ENCODE results near the gene RALB. TPM values are rescaled to one million over a fixed set of nuclear protein-coding genes. Genes with fewer than 3 reads are reported as not detected.

RALB gene
- total RNA-seq, 3 donors from 2014 or later: 36.1 to 59.8 (median 38.5) TPM

DNA sequence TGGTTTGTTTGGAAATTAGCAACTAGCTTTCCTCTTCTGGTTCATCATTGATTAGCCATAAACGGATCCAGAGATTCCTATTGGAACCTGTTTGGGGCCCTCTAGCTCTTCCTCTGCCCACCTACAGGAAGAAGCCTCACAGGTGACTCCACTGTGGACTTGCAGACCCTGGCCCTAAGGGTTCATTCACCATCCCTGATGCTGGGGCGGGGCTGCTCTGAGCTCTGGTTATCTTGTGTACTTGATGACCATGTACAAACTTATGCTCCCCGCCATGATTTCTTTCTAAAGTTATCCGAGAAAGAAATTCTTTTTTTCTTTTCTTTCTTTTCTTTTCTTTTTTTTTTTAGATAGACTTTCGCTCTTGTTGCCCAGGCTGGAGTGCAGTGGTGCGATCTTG is 59.4 kb downstream of the RALB start:
- Histone ChIP-seq H3K4me1 (peaks cover 0 to 5% of the 10 kb centered on the region in 2 donors), H3K27ac (no peak overlapping the region), H3K9me3 (no peaks in the 10 kb centered on the region), H3K36me3 (no peaks in the 10 kb centered on the region), H3K4me3 (no peak overlapping the region), H3K27me3 (no peaks in the 10 kb centered on the region)
- intact Hi-C loops (cut with DNase I; ENCODE audit: low total_unique reads): no loop called here
- TF ChIP-seq, protein P1, sequence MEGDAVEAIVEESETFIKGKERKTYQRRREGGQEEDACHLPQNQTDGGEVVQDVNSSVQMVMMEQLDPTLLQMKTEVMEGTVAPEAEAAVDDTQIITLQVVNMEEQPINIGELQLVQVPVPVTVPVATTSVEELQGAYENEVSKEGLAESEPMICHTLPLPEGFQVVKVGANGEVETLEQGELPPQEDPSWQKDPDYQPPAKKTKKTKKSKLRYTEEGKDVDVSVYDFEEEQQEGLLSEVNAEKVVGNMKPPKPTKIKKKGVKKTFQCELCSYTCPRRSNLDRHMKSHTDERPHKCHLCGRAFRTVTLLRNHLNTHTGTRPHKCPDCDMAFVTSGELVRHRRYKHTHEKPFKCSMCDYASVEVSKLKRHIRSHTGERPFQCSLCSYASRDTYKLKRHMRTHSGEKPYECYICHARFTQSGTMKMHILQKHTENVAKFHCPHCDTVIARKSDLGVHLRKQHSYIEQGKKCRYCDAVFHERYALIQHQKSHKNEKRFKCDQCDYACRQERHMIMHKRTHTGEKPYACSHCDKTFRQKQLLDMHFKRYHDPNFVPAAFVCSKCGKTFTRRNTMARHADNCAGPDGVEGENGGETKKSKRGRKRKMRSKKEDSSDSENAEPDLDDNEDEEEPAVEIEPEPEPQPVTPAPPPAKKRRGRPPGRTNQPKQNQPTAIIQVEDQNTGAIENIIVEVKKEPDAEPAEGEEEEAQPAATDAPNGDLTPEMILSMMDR (IDR thresholded peaks at IDR 0.05): no peak
- TF ChIP-seq POLR2A (IDR thresholded peaks at IDR 0.05) (no peak), POLR2AphosphoS5 (IDR thresholded peaks at IDR 0.05) (no peak)
- DNase-seq (ENCODE audit: low spot score in 2 of 2): no peak

DNA sequence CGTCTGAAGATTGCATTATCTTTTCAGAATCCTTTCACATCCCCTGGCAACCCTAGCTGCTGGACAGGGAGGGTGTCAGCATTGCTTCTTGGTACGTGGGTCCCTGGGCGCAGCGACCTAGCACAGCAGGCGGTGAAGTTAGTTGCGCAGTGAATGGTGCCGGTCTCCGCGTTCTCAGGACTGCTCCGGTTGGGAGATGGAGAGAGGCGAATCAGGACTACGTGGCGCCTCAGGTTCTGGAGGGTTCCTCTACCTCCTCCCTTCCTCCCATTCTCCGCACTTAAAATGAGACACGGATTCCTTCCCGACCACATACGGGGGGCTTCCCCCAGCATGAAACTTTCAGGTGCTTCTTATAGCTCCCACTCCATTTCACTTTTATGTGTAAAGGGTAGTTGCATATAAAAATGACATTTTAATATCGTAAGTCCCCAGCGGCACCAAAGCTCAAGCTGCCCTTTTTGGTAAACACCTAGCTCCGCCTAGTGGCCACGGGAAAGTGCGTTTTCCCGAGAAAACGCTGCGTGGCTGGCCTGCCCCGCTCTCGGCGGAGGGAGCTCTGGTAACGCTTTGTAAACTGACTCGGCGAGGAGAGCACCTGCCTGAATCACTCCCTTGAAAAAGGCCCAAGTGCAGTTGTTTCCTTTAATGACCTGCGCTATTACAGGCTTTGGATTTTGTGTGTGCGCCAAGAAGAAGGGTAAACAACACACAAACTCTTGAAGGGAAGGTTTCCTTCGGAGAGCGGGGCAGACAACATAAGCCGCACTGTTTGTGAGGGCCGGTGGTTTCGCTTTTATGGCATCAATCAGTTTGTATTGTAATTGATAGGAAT is 60.4 kb downstream of the RALB start:
- peaks cover 0 to 5% of the 10 kb centered on the region in 2 donors for H3K4me1 ChIP-seq
- H3K27me3 ChIP-seq: no peaks in the 10 kb centered on the region
- DNase-seq (ENCODE audit: low spot score in 2 of 2): peak; percentile 78 to 84
- intact Hi-C loops (cut with DNase I; ENCODE audit: low total_unique reads): no loop called here
- TF ChIP-seq POLR2AphosphoS5 (IDR thresholded peaks at IDR 0.05) (peak in 1 of 3 donors; percentile 65), POLR2A (IDR thresholded peaks at IDR 0.05) (no peak)
- TF ChIP-seq, protein P1 (IDR thresholded peaks at IDR 0.05): peak; percentile 92 to 94 (median 93)
- peak overlapping the region; percentile 66 to 68 for H3K27ac ChIP-seq
- no peaks in the 10 kb centered on the region for H3K36me3 ChIP-seq
- H3K9me3 ChIP-seq: no peaks in the 10 kb centered on the region
- H3K4me3 ChIP-seq: peak overlapping the region; percentile 41 to 61 (median 42)

DNA sequence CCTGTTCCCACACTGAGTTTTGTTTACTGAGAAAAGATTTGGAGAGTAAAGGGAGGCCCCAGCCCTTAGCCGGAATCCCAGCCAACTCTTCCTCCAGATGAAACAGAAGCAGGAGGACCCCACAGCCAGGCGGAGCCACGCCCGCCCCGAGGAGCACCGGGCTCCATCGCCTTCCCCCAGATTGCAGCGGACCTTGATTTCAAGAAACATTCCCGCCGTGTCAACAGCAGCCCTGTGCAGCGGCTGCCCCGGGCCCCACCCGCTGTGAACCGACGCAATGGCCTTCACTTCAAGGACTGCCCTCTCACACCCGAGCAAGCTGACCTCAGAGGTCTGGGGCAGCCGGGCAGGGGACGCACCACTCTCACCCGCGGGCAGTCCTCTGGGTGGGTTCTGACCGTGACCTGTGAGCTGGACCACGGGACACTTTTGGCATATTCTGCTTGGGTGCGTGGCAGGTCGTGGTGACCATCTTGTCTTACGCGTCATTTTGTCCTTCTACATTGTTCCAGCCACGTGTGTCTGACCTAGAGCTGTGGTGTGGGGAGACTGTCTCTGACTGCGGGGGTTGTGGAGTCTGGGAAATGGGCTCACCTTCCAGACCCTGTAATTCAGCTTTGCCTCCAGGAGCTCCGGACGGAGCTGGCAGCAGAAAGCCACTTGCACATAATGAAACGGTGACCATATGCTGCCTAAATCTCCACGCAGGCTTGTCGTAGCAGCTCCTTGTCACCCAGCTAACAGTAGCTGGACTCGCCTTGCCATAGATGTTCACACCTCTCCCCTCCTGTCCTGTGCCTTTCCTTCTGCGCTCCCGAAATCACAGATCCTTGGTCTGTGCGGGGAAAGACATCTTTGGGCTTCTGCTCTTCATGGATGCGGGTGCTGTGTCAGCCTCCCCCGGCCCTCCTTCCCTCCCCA is 61.3 kb downstream of the RALB start:
- Histone ChIP-seq H3K36me3 (no peaks in the 10 kb centered on the region), H3K4me3 (peak overlapping the region; percentile 41 to 61 (median 42)), H3K4me1 (peaks cover 5 to 8% of the 10 kb centered on the region in 2 donors), H3K9me3 (no peaks in the 10 kb centered on the region), H3K27ac (peak overlapping the region; percentile 66 to 68), H3K27me3 (no peaks in the 10 kb centered on the region)
- TF ChIP-seq, protein P1 (IDR thresholded peaks at IDR 0.05): no peak
- TF ChIP-seq POLR2A (IDR thresholded peaks at IDR 0.05) (no peak), POLR2AphosphoS5 (IDR thresholded peaks at IDR 0.05) (no peak)
- intact Hi-C loops (cut with DNase I; ENCODE audit: low total_unique reads): no loop called here
- DNase-seq (ENCODE audit: low spot score in 2 of 2): no peak

DNA sequence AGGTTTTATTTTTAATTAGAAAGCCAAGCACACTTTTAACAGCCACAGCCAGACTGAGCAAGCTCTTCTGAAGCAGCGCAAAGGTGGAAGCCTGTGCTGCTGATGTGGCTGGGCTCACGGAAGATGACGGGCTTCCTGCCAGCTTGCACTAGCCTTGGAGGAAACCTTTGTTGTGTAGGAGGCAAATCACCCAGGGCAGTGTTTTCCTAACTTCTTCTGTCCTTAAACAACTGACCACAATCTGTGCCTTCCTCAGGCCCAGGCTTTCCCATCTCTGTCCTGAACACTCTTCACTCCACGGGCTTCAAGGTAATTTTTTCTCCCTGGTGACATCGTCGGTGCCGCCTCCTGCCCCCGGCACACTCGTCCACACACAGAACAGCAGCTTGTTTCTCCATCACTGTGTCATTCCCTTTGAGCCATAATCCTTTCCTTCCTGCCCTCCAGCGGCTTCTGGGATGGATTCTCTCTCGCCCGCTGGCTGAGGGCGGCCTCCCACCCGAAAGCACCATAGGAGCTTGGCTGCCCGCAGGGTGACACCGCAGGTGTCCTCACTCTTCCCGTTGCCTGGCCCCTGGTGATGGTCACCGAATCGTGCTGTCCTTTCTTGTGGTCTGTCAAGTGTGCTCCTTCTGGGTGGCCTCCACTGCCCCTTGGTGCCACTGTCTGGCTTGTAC is 62.2 kb downstream of the RALB start:
- H3K9me3 ChIP-seq: no peaks in the 10 kb centered on the region
- H3K4me1 ChIP-seq: peaks cover 12 to 13% of the 10 kb centered on the region in 2 donors
- H3K4me3 ChIP-seq: no peak overlapping the region
- no peaks in the 10 kb centered on the region for H3K36me3 ChIP-seq
- peak; percentile 41 to 54 for DNase-seq (ENCODE audit: low spot score in 2 of 2)
- H3K27ac ChIP-seq: peak overlapping the region; percentile 45 to 66
- intact Hi-C loops (cut with DNase I; ENCODE audit: low total_unique reads): no loop called here
- peaks cover 0 to 2% of the 10 kb centered on the region in 2 donors for H3K27me3 ChIP-seq
- TF ChIP-seq, protein P1 (IDR thresholded peaks at IDR 0.05): no peak
- no peak for TF ChIP-seq POLR2AphosphoS5 (IDR thresholded peaks at IDR 0.05)
- TF ChIP-seq POLR2A (IDR thresholded peaks at IDR 0.05): no peak
